HepG2 (cell line): ENCODE results near the gene TRIM10. TPM values are rescaled to one million over a fixed set of nuclear protein-coding genes. Genes with fewer than 3 reads are reported as not detected.

ENCODE experiments used
- ARID2 ChIP-seq: sonication (generic); formaldehyde crosslinking; IDR thresholded peaks from 2 replicates; pipeline ENCODE4 v1.8.1; 2022; ENCODE audit warnings: mild to moderate bottlenecking, missing genetic modification reagents, borderline replicate concordance
- ASH2L ChIP-seq: fragments of 300-600, 200-600 bp; sonication (generic); IDR thresholded peaks from 2 replicates; pipeline ENCODE4 v1.7.0; 2017; ENCODE audit warnings: low read depth, mild to moderate bottlenecking, moderate library complexity, mixed read lengths, low read length; ENCODE audit not compliant: insufficient read length
- ELF1 ChIP-seq: sonication (generic); formaldehyde crosslinking; IDR thresholded peaks from 2 replicates; pipeline ENCODE4 v1.4.0; 2020; ENCODE audit warnings: missing genetic modification reagents
- GFI1 ChIP-seq: sonication (generic); formaldehyde crosslinking; IDR thresholded peaks from 2 replicates; pipeline ENCODE4 v1.5.0; 2020; ENCODE audit warnings: missing genetic modification reagents, mild to moderate bottlenecking, borderline replicate concordance
- HDAC6 ChIP-seq: fragments of 200-600 bp; sonication (generic); IDR thresholded peaks from 2 replicates; pipeline ENCODE4 v1.7.0; 2017; ENCODE audit warnings: mild to moderate bottlenecking, antibody characterized with exemption, low read length, low read depth
- MZF1 ChIP-seq: sonication (generic); formaldehyde crosslinking; IDR thresholded peaks from 2 replicates; pipeline ENCODE4 v1.8.1; 2023; ENCODE audit warnings: mild to moderate bottlenecking, missing genetic modification reagents, borderline replicate concordance
- NR1H2 ChIP-seq: sonication (generic); formaldehyde crosslinking; IDR thresholded peaks from 2 replicates; pipeline ENCODE4 v1.8.1; 2022; ENCODE audit warnings: low read depth, missing genetic modification reagents, borderline replicate concordance
- PBX3 ChIP-seq: sonication (generic); formaldehyde crosslinking; IDR thresholded peaks from 2 replicates; pipeline ENCODE4 v1.8.1; 2023; ENCODE audit warnings: missing genetic modification reagents, inconsistent platforms, borderline replicate concordance
- PHF20 ChIP-seq: sonication (generic); formaldehyde crosslinking; IDR thresholded peaks from 2 replicates; pipeline ENCODE4 v1.5.0; 2020; ENCODE audit warnings: mild to moderate bottlenecking, missing genetic modification reagents
- PHF8 ChIP-seq: sonication (generic); formaldehyde crosslinking; IDR thresholded peaks from 2 replicates; pipeline ENCODE4 v1.5.0; 2020; ENCODE audit warnings: missing genetic modification reagents
- PITX1 ChIP-seq: sonication (generic); formaldehyde crosslinking; IDR thresholded peaks from 2 replicates; pipeline ENCODE4 v1.5.1; 2020; ENCODE audit warnings: mild to moderate bottlenecking, missing genetic modification reagents
- PRMT3 ChIP-seq: sonication (generic); formaldehyde crosslinking; IDR thresholded peaks from 2 replicates; pipeline ENCODE4 v1.8.1; 2022; ENCODE audit warnings: low read depth, mild to moderate bottlenecking, moderate library complexity, missing genetic modification reagents, borderline replicate concordance
- SMARCE1 ChIP-seq: fragments of 450-650 bp; IDR thresholded peaks from 2 replicates; pipeline ENCODE4 v1.6.1; 2017; ENCODE audit warnings: borderline replicate concordance
- SPEN ChIP-seq: sonication (generic); formaldehyde crosslinking; IDR thresholded peaks from 2 replicates; pipeline ENCODE4 v1.5.1; 2020; ENCODE audit warnings: low read depth, mild to moderate bottlenecking, missing genetic modification reagents
- TBX2 ChIP-seq: sonication (generic); formaldehyde crosslinking; IDR thresholded peaks from 2 replicates; pipeline ENCODE4 v1.5.0; 2020; ENCODE audit warnings: missing genetic modification reagents, mild to moderate bottlenecking, borderline replicate concordance
- ZBTB7A ChIP-seq: sonication (generic); formaldehyde crosslinking; IDR thresholded peaks from 2 replicates; pipeline ENCODE4 v1.8.0; 2022; ENCODE audit warnings: mild to moderate bottlenecking, missing genetic modification reagents
- ZFP62 ChIP-seq: sonication (generic); formaldehyde crosslinking; IDR thresholded peaks from 2 replicates; pipeline ENCODE4 v1.4.0; 2020; ENCODE audit warnings: missing genetic modification reagents
- ZKSCAN1 ChIP-seq: fragments of 150-350 bp; IDR thresholded peaks from 2 replicates; pipeline ENCODE4 v1.6.1; 2014; ENCODE audit warnings: low read length
- ZMYM4 ChIP-seq: sonication (generic); formaldehyde crosslinking; IDR thresholded peaks from 2 replicates; pipeline ENCODE4 v1.8.1; 2023; ENCODE audit warnings: mild to moderate bottlenecking, missing genetic modification reagents
- ZNF263 ChIP-seq: sonication (generic); formaldehyde crosslinking; IDR thresholded peaks from 2 replicates; pipeline ENCODE4 v1.4.0; 2020; ENCODE audit warnings: missing genetic modification reagents
- ZNF335 ChIP-seq: sonication (generic); formaldehyde crosslinking; IDR thresholded peaks from 2 replicates; pipeline ENCODE4 v1.4.0; 2020; ENCODE audit warnings: missing genetic modification reagents
- ZNF484 ChIP-seq: sonication (generic); formaldehyde crosslinking; IDR thresholded peaks from 2 replicates; pipeline ENCODE4 v1.5.1; 2020; ENCODE audit warnings: mild to moderate bottlenecking, low read depth, missing genetic modification reagents, borderline replicate concordance
- ZNF775 ChIP-seq: sonication (generic); formaldehyde crosslinking; IDR thresholded peaks from 2 replicates; pipeline ENCODE4 v1.4.0; 2020; ENCODE audit warnings: missing genetic modification reagents, mild to moderate bottlenecking, moderate library complexity, borderline replicate concordance
- ZNF878 ChIP-seq: sonication (generic); formaldehyde crosslinking; IDR thresholded peaks from 2 replicates; pipeline ENCODE4 v1.8.1; 2023; ENCODE audit warnings: mild to moderate bottlenecking, missing genetic modification reagents, moderate library complexity
- polyA plus RNA-seq, 8 experiments: library from polyadenylated mRNA; depleted of rRNA in 3 of 8; stranded (reverse) in 7 of 8; unstranded in 1 of 8; fragments of >200 nt; fragmentation: Illumina TruSeq in 4 of 8; extraction: Trizol in 4 of 8; gene quantifications; 2 replicates each; pipeline versions ENCODE4 v1.2.1 to v1.2.3, GENCODE V29; 2011 to 2016; ENCODE audit warnings: low read depth in 4 of 8, missing spikeins in 1 of 8, mixed read lengths in 1 of 8; ENCODE audit not compliant: insufficient read depth in 1 of 8
- total RNA-seq, 5 experiments: library from RNA; depleted of rRNA; stranded (reverse); fragments of >200 nt; fragmentation: Illumina TruSeq; extraction: Trizol; gene quantifications; 2 replicates each; pipeline ENCODE4 v1.2.3, GENCODE V29; 2016; ENCODE audit warnings: low read depth in 1 of 5
- TF ChIP-seq, protein P1 (sequence below): sonication (generic); formaldehyde crosslinking; IDR thresholded peaks from 2 replicates; pipeline ENCODE4 v1.4.0; 2020; ENCODE audit warnings: mild to moderate bottlenecking, missing genetic modification reagents
- TF ChIP-seq, protein P2 (sequence below): sonication (generic); formaldehyde crosslinking; IDR thresholded peaks from 2 replicates; pipeline ENCODE4 v1.9.0; 2022; ENCODE audit warnings: low read depth, missing genetic modification reagents

TRIM10 gene
- total and polyA plus RNA-seq, 2 of the 13 experiments (the other 11 are each of a cell fraction or from before 2014, with no cell fraction given), result 4.1 to 6.8 TPM

DNA sequence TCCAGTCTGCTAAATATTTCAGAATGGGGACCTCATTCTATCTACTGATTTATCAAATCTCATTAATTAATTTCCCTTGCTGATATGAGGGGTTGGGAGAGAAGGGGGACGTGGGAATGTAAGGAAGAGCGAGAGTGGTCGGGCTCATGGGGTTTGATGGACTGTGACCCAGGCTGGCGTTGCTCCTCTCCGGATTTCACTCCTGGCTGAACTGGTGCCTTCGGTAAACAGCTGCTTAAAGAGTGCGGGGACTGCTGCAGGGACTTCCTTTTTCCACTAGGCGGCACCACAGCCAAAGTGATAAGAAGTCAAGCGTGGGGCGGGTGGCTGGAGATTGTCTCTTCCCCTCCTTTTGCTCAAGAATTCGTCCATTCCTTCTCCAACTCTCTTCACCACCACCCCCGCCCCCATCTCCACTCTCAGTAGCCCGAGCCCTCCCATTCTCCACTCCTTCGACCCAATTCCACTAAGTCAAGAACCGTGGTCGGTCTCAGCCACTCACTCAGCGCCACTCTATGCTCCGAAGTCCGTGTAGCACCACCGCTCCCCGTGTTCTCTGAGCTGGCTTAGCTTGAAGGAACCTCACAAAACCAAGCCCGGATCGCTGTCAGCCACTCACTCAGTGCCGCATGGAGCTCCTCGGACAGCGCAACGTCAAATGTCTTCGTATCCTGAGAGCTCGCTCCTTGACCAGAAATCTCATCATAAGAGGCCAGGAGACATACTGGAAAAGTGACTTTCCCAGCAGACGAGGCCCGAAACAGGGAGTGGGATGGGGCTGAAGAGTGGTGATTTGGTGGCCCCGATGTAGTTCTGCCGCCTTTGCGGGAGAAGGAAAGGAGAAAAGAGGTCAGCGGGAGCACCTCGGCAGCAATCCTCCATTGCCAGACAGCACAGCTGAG, 57.8 kb downstream of the TRIM10 start (continued):
- TF ChIP-seq, protein P1, sequence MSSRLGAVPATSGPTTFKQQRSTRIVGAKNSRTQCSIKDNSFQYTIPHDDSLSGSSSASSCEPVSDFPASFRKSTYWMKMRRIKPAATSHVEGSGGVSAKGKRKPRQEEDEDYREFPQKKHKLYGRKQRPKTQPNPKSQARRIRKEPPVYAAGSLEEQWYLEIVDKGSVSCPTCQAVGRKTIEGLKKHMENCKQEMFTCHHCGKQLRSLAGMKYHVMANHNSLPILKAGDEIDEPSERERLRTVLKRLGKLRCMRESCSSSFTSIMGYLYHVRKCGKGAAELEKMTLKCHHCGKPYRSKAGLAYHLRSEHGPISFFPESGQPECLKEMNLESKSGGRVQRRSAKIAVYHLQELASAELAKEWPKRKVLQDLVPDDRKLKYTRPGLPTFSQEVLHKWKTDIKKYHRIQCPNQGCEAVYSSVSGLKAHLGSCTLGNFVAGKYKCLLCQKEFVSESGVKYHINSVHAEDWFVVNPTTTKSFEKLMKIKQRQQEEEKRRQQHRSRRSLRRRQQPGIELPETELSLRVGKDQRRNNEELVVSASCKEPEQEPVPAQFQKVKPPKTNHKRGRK, result no peak; the same call in 1 of the 2 replicates
- peak; percentile 57; the same call in 1 of the 2 replicates for TF ChIP-seq SPEN
- peak; percentile 73 for TF ChIP-seq ZNF263 (CRISPR knock-in tag)
- TF ChIP-seq ZBTB7A (CRISPR knock-in tag), result no peak
- no peak for TF ChIP-seq PRMT3 (CRISPR knock-in tag)
- TF ChIP-seq PITX1 (CRISPR knock-in tag), result peak; percentile 77
- TF ChIP-seq GFI1 (CRISPR knock-in tag), result 0 out of 2 replicates have a peak, but pooled peaks have one; percentile 67
- TF ChIP-seq ZKSCAN1, result no peak
- TF ChIP-seq ARID2 (CRISPR knock-in tag), result no peak; the same call in 1 of the 2 replicates
- peak; percentile 34; the same call in 1 of the 2 replicates for TF ChIP-seq TBX2 (CRISPR knock-in tag)
- TF ChIP-seq ZNF878 (CRISPR knock-in tag), result no peak
- no peak for TF ChIP-seq ASH2L
- no peak for TF ChIP-seq ZFP62
- no peak for TF ChIP-seq NR1H2 (CRISPR knock-in tag)
- peak; percentile 26; the same call in 1 of the 2 replicates for TF ChIP-seq ELF1 (CRISPR knock-in tag)
- TF ChIP-seq PHF20, result no peak
- TF ChIP-seq ZMYM4 (CRISPR knock-in tag), result peak; percentile 61; the same call in 1 of the 2 replicates
- TF ChIP-seq MZF1 (CRISPR knock-in tag), result 0 out of 2 replicates have a peak, but pooled peaks have one; percentile 53
- TF ChIP-seq ZNF335, result no peak; the same call in 1 of the 2 replicates
- TF ChIP-seq ZNF484 (CRISPR knock-in tag), result no peak
- TF ChIP-seq PHF8 (CRISPR knock-in tag), result no peak; the same call in 1 of the 2 replicates
- TF ChIP-seq ZNF775 (CRISPR knock-in tag), result no peak
- no peak for TF ChIP-seq PBX3
- TF ChIP-seq SMARCE1, result no peak
- no peak for TF ChIP-seq HDAC6
- TF ChIP-seq, protein P2, sequence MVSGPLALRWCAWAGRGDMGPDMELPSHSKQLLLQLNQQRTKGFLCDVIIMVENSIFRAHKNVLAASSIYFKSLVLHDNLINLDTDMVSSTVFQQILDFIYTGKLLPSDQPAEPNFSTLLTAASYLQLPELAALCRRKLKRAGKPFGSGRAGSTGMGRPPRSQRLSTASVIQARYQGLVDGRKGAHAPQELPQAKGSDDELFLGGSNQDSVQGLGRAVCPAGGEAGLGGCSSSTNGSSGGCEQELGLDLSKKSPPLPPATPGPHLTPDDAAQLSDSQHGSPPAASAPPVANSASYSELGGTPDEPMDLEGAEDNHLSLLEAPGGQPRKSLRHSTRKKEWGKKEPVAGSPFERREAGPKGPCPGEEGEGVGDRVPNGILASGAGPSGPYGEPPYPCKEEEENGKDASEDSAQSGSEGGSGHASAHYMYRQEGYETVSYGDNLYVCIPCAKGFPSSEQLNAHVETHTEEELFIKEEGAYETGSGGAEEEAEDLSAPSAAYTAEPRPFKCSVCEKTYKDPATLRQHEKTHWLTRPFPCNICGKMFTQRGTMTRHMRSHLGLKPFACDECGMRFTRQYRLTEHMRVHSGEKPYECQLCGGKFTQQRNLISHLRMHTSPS (CRISPR knock-in tag), result no peak
